ENCODE results near the gene HIP1. TPM values are rescaled to one million over a fixed set of nuclear protein-coding genes. Genes with fewer than 3 reads are reported as not detected.
"Not testable (repeated sequence)": the region's sequence is repeated elsewhere in the genome, so short reads cannot be mapped to it uniquely, and the experiment has no call there.

The HIP1 gene
- total RNA-seq, 2 donors from 2014 or later: 9.8 to 40.8 TPM

- no peaks in the 10 kb centered on the region for H3K27me3 ChIP-seq (replicated peaks; ENCODE audit: insufficient read depth)
- DNase-seq (ENCODE audit: low spot score): peak; percentile 10
- 73% methylated on average over 16 of the region's 16 CpGs for WGBS
- H3K36me3 ChIP-seq: no peaks in the 10 kb centered on the region
- intact Hi-C loops (cut with DNase I): no loop called here
- no peak overlapping the region for H3K4me3 ChIP-seq
- H3K27ac ChIP-seq: peak overlapping the region; percentile 29 to 38
- TF ChIP-seq CTCF (IDR thresholded peaks at IDR 0.05): no peak
- TF ChIP-seq POLR2A (IDR thresholded peaks at IDR 0.05): no peak
- peak; percentile 38 for TF ChIP-seq POLR2AphosphoS5 (IDR thresholded peaks at IDR 0.05)
- H3K9me3 ChIP-seq: no peaks in the 10 kb centered on the region
- no peaks in the 10 kb centered on the region for H3K4me1 ChIP-seq (replicated peaks)
These were observed 127.1 kb downstream of the HIP1 start for GRCh38 chr7:75611557-75612178.

GRCh38 chr7:75609416-75609815, 129.3 kb downstream of the HIP1 start:
- H3K4me3 ChIP-seq; H3K27me3 ChIP-seq (replicated peaks; ENCODE audit: insufficient read depth); H3K9me3 ChIP-seq; H3K36me3 ChIP-seq; H3K27ac ChIP-seq; intact Hi-C loops (cut with DNase I); H3K4me1 ChIP-seq (replicated peaks); DNase-seq (ENCODE audit: low spot score): not testable (repeated sequence)
- WGBS: 81% methylated on average over 11 of the region's 11 CpGs

GRCh38 chr7:75608451-75609122, 130.2 kb downstream of the HIP1 start:
- 74% methylated on average over 8 of the region's 8 CpGs for WGBS
- H3K4me3 ChIP-seq: no peak overlapping the region
- TF ChIP-seq POLR2AphosphoS5 (IDR thresholded peaks at IDR 0.05): no peak
- TF ChIP-seq CTCF (IDR thresholded peaks at IDR 0.05): no peak
- H3K27ac ChIP-seq: no peak overlapping the region
- no peak for DNase-seq (ENCODE audit: low spot score)
- H3K9me3 ChIP-seq: no peaks in the 10 kb centered on the region
- no peaks in the 10 kb centered on the region for H3K27me3 ChIP-seq (replicated peaks; ENCODE audit: insufficient read depth)
- H3K4me1 ChIP-seq (replicated peaks): no peaks in the 10 kb centered on the region
- intact Hi-C loops (cut with DNase I): no loop called here
- H3K36me3 ChIP-seq: no peaks in the 10 kb centered on the region

- H3K4me3 ChIP-seq: no peak overlapping the region
- WGBS: 92% methylated on average over 3 of the region's 3 CpGs
- H3K4me1 ChIP-seq (replicated peaks): no peaks in the 10 kb centered on the region
- H3K27me3 ChIP-seq (replicated peaks; ENCODE audit: insufficient read depth): no peaks in the 10 kb centered on the region
- no peaks in the 10 kb centered on the region for H3K9me3 ChIP-seq
- intact Hi-C loops (cut with DNase I): no loop called here
- H3K27ac ChIP-seq: no peak overlapping the region
- H3K36me3 ChIP-seq: no peaks in the 10 kb centered on the region
- no peak for TF ChIP-seq POLR2A (IDR thresholded peaks at IDR 0.05)
- no peak for TF ChIP-seq POLR2AphosphoS5 (IDR thresholded peaks at IDR 0.05)
- no peak for TF ChIP-seq CTCF (IDR thresholded peaks at IDR 0.05)
- no peak for DNase-seq (ENCODE audit: low spot score)
These were observed 134.3 kb downstream of the HIP1 start for GRCh38 chr7:75604408-75604807.

GRCh38 chr7:75602831-75603230, 135.9 kb downstream of the HIP1 start:
- H3K27ac ChIP-seq; H3K9me3 ChIP-seq; H3K27me3 ChIP-seq (replicated peaks; ENCODE audit: insufficient read depth); intact Hi-C loops (cut with DNase I); H3K4me1 ChIP-seq (replicated peaks); DNase-seq (ENCODE audit: low spot score); H3K4me3 ChIP-seq; H3K36me3 ChIP-seq: not testable (repeated sequence)
- 93% methylated on average over 9 of the region's 9 CpGs for WGBS

GRCh38 chr7:75601539-75601938, 137.2 kb downstream of the HIP1 start:
- intact Hi-C loops (cut with DNase I): no loop called here
- H3K36me3 ChIP-seq: no peaks in the 10 kb centered on the region
- H3K4me1 ChIP-seq (replicated peaks): no peaks in the 10 kb centered on the region
- no peaks in the 10 kb centered on the region for H3K27me3 ChIP-seq (replicated peaks; ENCODE audit: insufficient read depth)
- no peaks in the 10 kb centered on the region for H3K9me3 ChIP-seq
- no peak for TF ChIP-seq POLR2AphosphoS5 (IDR thresholded peaks at IDR 0.05)
- no peak for TF ChIP-seq POLR2A (IDR thresholded peaks at IDR 0.05)
- TF ChIP-seq CTCF (IDR thresholded peaks at IDR 0.05): no peak
- 96% methylated on average over 6 of the region's 6 CpGs for WGBS
- no peak for DNase-seq (ENCODE audit: low spot score)
- H3K27ac ChIP-seq: no peak overlapping the region
- H3K4me3 ChIP-seq: no peak overlapping the region

- 95% methylated on average over 4 of the region's 4 CpGs for WGBS
These were observed 138.0 kb downstream of the HIP1 start for GRCh38 chr7:75600748-75601147.

More at GRCh38 chr7:75600748-75601147, 138.0 kb downstream of the HIP1 start:
- H3K4me1 ChIP-seq (replicated peaks); H3K9me3 ChIP-seq; H3K27me3 ChIP-seq (replicated peaks; ENCODE audit: insufficient read depth); intact Hi-C loops (cut with DNase I); DNase-seq (ENCODE audit: low spot score); H3K27ac ChIP-seq; H3K36me3 ChIP-seq; H3K4me3 ChIP-seq: not testable (repeated sequence)

Measured in prostate gland (tissue), 2 donors.